ENCODE measurements around the gene FRMD4A. TPM values are rescaled to one million over a fixed set of nuclear protein-coding genes. Genes with fewer than 3 reads are reported as not detected.

FRMD4A gene
- total RNA-seq, 6 donors from 2014 or later = 22.3 to 114 (median 52.3) TPM

DNA sequence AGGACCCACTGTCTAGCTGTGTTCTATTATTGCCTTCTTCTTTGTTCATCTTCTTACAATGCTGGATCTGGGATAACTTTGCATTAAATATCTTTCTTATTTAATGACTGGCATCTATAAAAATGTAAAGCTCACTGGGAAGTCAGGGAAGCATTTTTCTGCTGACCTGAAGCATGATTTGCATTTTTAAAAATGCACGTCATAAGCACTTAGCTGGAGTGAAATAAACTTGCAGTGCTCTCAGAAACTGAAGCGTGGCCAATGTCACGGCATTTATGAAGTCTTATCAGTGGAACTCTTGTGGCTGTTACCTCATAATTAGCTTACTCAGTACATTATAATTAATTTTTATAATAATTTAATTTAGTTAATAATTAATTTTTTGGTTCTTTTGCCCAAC, 59.1 kb downstream of the FRMD4A start:
- Histone ChIP-seq H3K4me3 (no peak overlapping the region), H3K9me3 (no peaks in the 10 kb centered on the region), H3K27ac (no peak overlapping the region), H3K36me3 (no peaks in the 10 kb centered on the region), H3K4me1 (no peaks in the 10 kb centered on the region), H3K27me3 (no peaks in the 10 kb centered on the region)
- no peak for ATAC-seq (ENCODE audit: low FRiP score in 2 of 2)
- no peak for DNase-seq
- TF ChIP-seq, protein P1, sequence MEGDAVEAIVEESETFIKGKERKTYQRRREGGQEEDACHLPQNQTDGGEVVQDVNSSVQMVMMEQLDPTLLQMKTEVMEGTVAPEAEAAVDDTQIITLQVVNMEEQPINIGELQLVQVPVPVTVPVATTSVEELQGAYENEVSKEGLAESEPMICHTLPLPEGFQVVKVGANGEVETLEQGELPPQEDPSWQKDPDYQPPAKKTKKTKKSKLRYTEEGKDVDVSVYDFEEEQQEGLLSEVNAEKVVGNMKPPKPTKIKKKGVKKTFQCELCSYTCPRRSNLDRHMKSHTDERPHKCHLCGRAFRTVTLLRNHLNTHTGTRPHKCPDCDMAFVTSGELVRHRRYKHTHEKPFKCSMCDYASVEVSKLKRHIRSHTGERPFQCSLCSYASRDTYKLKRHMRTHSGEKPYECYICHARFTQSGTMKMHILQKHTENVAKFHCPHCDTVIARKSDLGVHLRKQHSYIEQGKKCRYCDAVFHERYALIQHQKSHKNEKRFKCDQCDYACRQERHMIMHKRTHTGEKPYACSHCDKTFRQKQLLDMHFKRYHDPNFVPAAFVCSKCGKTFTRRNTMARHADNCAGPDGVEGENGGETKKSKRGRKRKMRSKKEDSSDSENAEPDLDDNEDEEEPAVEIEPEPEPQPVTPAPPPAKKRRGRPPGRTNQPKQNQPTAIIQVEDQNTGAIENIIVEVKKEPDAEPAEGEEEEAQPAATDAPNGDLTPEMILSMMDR (IDR thresholded peaks at IDR 0.05) = no peak
- no peak for TF ChIP-seq POLR2A (IDR thresholded peaks at IDR 0.05)
- no peak for TF ChIP-seq POLR2AphosphoS5 (IDR thresholded peaks at IDR 0.05)
- no peak for TF ChIP-seq EP300 (IDR thresholded peaks at IDR 0.05)
- WGBS, 2 donors = 70 to 78% methylated on average over 3 of the region's 3 CpGs

DNA sequence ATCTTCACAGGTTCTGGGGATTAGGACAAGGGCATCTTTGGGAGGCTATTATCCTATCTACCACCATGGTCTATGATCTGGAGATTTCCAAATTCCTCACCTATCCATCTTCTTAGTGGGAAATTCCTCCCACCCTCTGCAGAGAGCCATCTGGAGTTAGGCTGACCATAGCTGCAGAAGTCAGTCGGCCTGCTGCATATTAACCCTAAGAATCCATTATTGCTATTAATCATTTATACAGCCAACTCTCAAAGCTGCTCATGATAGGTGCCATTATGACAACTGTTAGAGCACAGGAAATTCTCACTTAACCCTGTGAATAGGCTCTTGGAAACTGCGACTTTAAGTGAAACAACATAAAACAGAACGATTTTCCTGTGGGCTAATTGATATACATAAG, 60.4 kb downstream of the FRMD4A start:
- no peaks in the 10 kb centered on the region for H3K27me3 ChIP-seq
- H3K4me3 ChIP-seq = no peak overlapping the region
- WGBS, 2 donors = 67 to 70% methylated on average over 3 of the region's 3 CpGs
- no peak for ATAC-seq (ENCODE audit: low FRiP score in 2 of 2)
- no peak for TF ChIP-seq POLR2AphosphoS5 (IDR thresholded peaks at IDR 0.05)
- no peak for TF ChIP-seq POLR2A (IDR thresholded peaks at IDR 0.05)
- no peak for TF ChIP-seq EP300 (IDR thresholded peaks at IDR 0.05)
- TF ChIP-seq, protein P1 (IDR thresholded peaks at IDR 0.05) = no peak
- no peak overlapping the region for H3K27ac ChIP-seq
- H3K4me1 ChIP-seq = no peaks in the 10 kb centered on the region
- no peak for DNase-seq
- H3K9me3 ChIP-seq = no peaks in the 10 kb centered on the region
- H3K36me3 ChIP-seq = no peaks in the 10 kb centered on the region

DNA sequence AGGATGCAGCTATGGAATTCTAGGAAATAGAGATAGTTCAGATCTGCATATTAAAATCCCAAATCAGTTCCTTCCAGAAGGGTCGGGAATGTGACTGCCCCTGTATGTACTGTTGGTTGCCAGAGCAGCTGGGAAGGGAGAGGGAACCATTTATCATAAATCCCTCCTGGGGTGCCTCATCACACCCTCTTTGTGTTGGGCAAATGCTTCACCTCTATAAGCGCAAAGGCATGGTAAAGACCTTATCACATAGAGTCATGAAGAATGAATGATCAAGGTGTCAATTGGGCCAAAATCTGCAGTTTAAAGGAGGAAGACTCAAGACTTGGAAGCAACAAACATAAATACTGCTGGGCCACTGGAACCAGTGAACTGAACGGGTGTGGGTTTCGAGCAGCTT, 65.0 kb downstream of the FRMD4A start:
- Histone ChIP-seq H3K4me1 (no peaks in the 10 kb centered on the region), H3K4me3 (no peak overlapping the region), H3K27ac (no peak overlapping the region), H3K36me3 (no peaks in the 10 kb centered on the region), H3K9me3 (no peaks in the 10 kb centered on the region), H3K27me3 (no peaks in the 10 kb centered on the region)
- ATAC-seq (ENCODE audit: low FRiP score in 2 of 2) = no peak
- WGBS, 2 donors = 78 to 95% methylated on average over 4 of the region's 4 CpGs
- TF ChIP-seq POLR2A (IDR thresholded peaks at IDR 0.05) (no peak), POLR2AphosphoS5 (IDR thresholded peaks at IDR 0.05) (no peak), EP300 (IDR thresholded peaks at IDR 0.05) (no peak)
- TF ChIP-seq, protein P1 (IDR thresholded peaks at IDR 0.05) = no peak
- DNase-seq = no peak

DNA sequence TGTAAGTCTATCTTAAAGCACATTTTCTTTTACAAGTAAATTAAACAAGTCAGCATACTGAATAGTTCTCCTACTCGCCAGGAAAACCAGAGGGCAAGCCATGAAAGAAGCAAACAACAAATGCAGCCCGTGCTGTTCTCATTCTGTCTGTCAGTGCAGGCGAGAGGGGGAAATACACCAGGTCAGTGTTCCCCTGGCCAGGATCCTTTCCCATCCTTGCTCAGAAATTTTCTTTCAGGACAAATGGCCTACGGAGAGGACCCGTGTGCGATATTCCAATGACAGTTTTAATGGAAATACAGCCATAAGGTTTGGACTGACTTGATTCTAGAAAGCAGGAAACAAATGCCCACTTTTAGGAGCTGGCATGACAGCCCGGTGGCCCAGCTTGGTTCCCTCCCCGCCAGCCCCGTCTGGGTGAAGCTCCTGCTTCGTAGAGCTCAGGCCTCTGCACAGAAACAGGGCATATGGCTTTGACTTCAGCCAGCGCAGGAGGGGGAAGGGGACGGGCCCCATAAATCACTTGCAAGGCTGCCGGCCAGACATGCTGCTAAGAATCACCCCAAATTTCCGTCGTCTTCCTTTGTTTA, 67.8 kb downstream of the FRMD4A start:
- 62 to 75% methylated on average over 12 to 15 of the region's 15 CpGs for WGBS, 2 donors
- Histone ChIP-seq H3K27ac (no peak overlapping the region), H3K27me3 (no peaks in the 10 kb centered on the region), H3K4me3 (no peak overlapping the region), H3K36me3 (no peaks in the 10 kb centered on the region), H3K4me1 (no peaks in the 10 kb centered on the region), H3K9me3 (no peaks in the 10 kb centered on the region)
- ATAC-seq (ENCODE audit: low FRiP score in 2 of 2) (no peak), DNase-seq (peak in 1 of 2 donors; percentile 30)
- TF ChIP-seq, protein P1 (IDR thresholded peaks at IDR 0.05) = no peak
- TF ChIP-seq POLR2AphosphoS5 (IDR thresholded peaks at IDR 0.05) = no peak
- no peak for TF ChIP-seq POLR2A (IDR thresholded peaks at IDR 0.05)
- no peak for TF ChIP-seq EP300 (IDR thresholded peaks at IDR 0.05)

DNA sequence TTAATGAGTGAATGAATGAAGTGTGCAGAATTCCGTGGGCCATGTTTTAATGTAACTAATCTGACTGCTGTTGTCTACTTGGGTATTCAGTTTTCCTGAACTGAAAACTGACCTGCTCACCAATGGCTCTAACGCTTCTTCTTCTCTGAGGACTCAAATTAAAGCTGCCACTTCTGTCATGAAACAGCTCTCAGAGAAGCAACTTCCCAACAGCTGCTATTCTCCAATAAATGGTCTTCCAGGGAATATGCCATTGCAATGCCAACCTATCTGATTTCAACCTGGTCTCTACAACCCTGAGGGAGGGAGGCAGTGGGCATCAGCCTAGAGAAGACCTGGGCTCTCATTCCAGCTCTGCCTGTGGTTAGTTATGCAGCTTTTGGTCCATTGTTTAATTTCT, 69.4 kb downstream of the FRMD4A start:
- ATAC-seq (ENCODE audit: low FRiP score in 2 of 2) (no peak), DNase-seq (no peak)
- H3K4me1 ChIP-seq = no peaks in the 10 kb centered on the region
- no peaks in the 10 kb centered on the region for H3K9me3 ChIP-seq
- TF ChIP-seq POLR2A (IDR thresholded peaks at IDR 0.05) = no peak
- TF ChIP-seq POLR2AphosphoS5 (IDR thresholded peaks at IDR 0.05) = no peak
- no peak for TF ChIP-seq EP300 (IDR thresholded peaks at IDR 0.05)
- TF ChIP-seq, protein P1 (IDR thresholded peaks at IDR 0.05) = no peak
- no peak overlapping the region for H3K4me3 ChIP-seq
- H3K27me3 ChIP-seq = no peaks in the 10 kb centered on the region
- no peak overlapping the region for H3K27ac ChIP-seq
- WGBS, 2 donors = 74 to 83% methylated on average over 2 of the region's 2 CpGs
- H3K36me3 ChIP-seq = no peaks in the 10 kb centered on the region

Data from upper lobe of left lung (tissue), 6 donors.